Right lobe of liver (tissue), 4 donors: ENCODE data around the gene CNTNAP3B.
"Not testable (repeated sequence)": the region's sequence is repeated elsewhere in the genome, so short reads cannot be mapped to it uniquely, and the experiment has no call there.

ENCODE experiments used
- POLR2A ChIP-seq: fragments of 450-650 bp; IDR thresholded peaks from one replicate; pipeline ENCODE4 v1.6.1; 2017; ENCODE audit warnings: antibody characterized with exemption, mild to moderate bottlenecking
- TF ChIP-seq, protein P1 (sequence below), 4 donors: fragments of 200-600 bp in 3 of 4; fragments of 450-650 bp in 1 of 4; IDR thresholded peaks; one replicate each; pipeline versions ENCODE4 v1.5.1 to v1.8.0; 2016 to 2022; ENCODE audit warnings: antibody characterized with exemption in 4 of 4, mild to moderate bottlenecking in 2 of 4
- donor health status: DM: no; HTN: no; CAD: no.
- donor health status: DM: no; HTN: no; CAD: no.
- donor health status: DM: no; HTN: yes; CAD: no.

DNA sequence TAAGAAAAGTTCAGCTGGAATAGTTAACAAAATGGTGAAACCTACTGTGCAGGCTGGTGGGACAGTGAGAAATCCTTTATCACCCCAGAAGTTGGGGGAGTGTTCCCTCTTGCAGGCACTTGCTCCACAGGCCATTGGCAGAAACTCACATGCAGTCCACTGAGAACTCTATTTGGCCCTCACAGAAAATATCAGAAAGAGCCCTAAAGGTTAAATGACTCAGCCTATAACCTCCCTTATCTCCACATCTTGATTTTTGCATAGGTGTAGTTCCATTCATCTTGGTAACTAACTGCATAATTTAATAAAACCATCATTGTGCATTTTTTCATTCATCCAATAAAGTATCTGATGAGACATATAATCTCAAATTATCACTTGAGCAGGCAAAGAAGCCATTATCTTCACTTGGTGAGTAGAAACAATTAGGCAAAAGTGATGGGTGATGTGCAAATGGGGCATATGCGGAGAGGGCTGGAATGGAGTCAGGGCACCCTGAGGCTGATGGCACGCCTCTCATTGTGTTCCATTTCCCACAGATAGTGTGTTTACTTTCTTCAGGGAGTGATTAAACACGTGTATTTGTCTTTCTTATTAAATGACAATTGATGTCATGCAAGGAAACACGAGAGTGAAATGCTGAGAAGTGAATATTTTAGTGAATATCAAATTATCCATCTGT, 45.2 kb downstream of the CNTNAP3B start:
- TF ChIP-seq, protein P1, sequence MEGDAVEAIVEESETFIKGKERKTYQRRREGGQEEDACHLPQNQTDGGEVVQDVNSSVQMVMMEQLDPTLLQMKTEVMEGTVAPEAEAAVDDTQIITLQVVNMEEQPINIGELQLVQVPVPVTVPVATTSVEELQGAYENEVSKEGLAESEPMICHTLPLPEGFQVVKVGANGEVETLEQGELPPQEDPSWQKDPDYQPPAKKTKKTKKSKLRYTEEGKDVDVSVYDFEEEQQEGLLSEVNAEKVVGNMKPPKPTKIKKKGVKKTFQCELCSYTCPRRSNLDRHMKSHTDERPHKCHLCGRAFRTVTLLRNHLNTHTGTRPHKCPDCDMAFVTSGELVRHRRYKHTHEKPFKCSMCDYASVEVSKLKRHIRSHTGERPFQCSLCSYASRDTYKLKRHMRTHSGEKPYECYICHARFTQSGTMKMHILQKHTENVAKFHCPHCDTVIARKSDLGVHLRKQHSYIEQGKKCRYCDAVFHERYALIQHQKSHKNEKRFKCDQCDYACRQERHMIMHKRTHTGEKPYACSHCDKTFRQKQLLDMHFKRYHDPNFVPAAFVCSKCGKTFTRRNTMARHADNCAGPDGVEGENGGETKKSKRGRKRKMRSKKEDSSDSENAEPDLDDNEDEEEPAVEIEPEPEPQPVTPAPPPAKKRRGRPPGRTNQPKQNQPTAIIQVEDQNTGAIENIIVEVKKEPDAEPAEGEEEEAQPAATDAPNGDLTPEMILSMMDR (IDR thresholded peaks at IDR 0.05): not testable (repeated sequence)
- not testable (repeated sequence) for TF ChIP-seq POLR2A
